ENCODE results near the gene TEKTIP1.

DNA sequence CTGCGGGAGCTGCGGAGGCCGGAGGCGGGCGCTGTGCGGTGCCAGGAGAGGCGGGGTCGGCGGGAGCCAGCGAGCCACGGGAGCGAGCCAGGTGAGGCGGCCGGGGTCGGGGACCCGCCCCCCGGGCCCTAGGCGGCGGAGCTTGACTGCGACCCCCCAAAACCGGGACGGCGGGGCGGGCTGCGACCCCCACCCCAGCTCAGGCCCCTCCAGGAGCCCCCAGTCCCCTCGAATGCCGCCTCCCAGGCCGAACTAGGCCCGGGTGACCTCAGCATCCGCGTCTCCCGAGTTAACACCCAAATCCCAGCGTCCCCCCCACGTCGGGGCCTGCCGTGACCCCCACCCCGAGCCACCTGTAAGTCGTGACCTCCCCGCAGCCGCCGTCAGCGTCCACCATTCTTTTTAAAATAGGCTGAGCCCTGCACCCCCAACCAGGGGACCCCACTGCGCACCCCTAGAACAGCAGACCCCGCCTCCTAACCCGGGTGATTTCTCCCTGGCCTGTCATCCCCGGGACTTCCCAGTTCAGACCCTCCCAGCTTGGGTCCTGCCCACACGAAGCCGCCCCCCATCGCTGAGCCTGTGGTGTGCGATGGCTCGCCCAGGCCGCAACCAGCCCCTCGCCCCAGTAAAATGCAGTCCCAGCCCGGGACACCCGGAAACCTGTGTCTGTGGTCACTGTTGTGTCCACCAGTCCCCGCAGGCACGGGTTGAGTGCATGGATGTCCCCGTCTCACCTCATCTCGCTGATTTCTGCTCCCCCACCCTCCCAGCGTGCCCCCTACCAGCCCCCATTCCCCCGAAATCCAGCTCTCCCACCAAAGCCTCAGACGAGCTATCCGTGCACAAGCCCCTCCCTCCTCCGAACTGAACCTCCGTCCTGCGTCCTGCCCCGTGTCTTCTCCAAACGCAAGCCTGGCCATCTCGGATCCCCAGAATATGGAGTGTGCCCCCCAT is 32.3 kb upstream of the TEKTIP1 start:
- TF ChIP-seq, protein P1, sequence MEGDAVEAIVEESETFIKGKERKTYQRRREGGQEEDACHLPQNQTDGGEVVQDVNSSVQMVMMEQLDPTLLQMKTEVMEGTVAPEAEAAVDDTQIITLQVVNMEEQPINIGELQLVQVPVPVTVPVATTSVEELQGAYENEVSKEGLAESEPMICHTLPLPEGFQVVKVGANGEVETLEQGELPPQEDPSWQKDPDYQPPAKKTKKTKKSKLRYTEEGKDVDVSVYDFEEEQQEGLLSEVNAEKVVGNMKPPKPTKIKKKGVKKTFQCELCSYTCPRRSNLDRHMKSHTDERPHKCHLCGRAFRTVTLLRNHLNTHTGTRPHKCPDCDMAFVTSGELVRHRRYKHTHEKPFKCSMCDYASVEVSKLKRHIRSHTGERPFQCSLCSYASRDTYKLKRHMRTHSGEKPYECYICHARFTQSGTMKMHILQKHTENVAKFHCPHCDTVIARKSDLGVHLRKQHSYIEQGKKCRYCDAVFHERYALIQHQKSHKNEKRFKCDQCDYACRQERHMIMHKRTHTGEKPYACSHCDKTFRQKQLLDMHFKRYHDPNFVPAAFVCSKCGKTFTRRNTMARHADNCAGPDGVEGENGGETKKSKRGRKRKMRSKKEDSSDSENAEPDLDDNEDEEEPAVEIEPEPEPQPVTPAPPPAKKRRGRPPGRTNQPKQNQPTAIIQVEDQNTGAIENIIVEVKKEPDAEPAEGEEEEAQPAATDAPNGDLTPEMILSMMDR (IDR thresholded peaks at IDR 0.05; ENCODE audit: insufficient read depth, low read depth, low read length) = no peak
- TF ChIP-seq EZH2 (IDR thresholded peaks at IDR 0.05; ENCODE audit: insufficient read depth, low read length) = no peak
